HepG2 (cell line): ENCODE results near the gene CDHR3. TPM values are rescaled to one million over a fixed set of nuclear protein-coding genes. Genes with fewer than 3 reads are reported as not detected.

Experiments
- ATAC-seq: fragments of 200-7000 bp; cut with Tn5 transposase; 3 replicates; pipeline ENCODE4 v1.9.1; 2020; ENCODE audit warnings: mild to moderate bottlenecking, moderate library complexity
- BruUV-seq: library from RNA; stranded (reverse); fragments of 400-500 nt; replicated peaks from 2 replicates; lab custom pipeline; 2021; lab: Mats Ljungman, UMichigan
- CTCF ChIA-PET: fragments of 300-600 bp; formaldehyde crosslinking; extraction: SDS; loops from one replicate; lab custom pipeline; 2021; ENCODE audit warnings: low total read pairs, inconsistent platforms, low intra/inter-chr PET ratio; lab: Yijun Ruan, JAX
- POLR2A ChIA-PET: fragments of 350-600 bp; sonication (Branson Sonifier 250); formaldehyde crosslinking; loops from one replicate; lab custom pipeline; 2020; ENCODE audit warnings: antibody characterized with exemption, inconsistent platforms; lab: Yijun Ruan, JAX
- DNase-seq: peaks from one replicate; pipeline ENCODE4 v3.0.0-alpha.2; 2015; ENCODE audit warnings: low spot score
- FAIRE-seq: peaks from 3 replicates; lab custom pipeline; 2011; peaks lifted over from hg19 to GRCh38; lab: Jason Lieb, UNC
- H2AFZ ChIP-seq: one replicate; pipeline ENCODE4 v1.6.1; 2011; ENCODE audit warnings: low read length, inconsistent platforms
- H3K27ac ChIP-seq: fragments of 300-600 bp; 3 replicates; pipeline ENCODE4 v1.8.0; 2011; ENCODE audit warnings: mixed run types, mild to moderate bottlenecking, mixed read lengths, low read length, inconsistent platforms; ENCODE audit not compliant: insufficient read depth; ENCODE audit errors: extremely low read length
- H3K27me3 ChIP-seq, 2 experiments: fragments of 200-600 bp in 1 of 2; 2 replicates in 1 of 2; 3 replicates in 1 of 2; pipeline versions ENCODE4 v1.6.0 to v1.8.0; 2011; ENCODE audit warnings: low read length in 2 of 2, mild to moderate bottlenecking in 2 of 2, moderate library complexity in 2 of 2, inconsistent platforms in 1 of 2; ENCODE audit not compliant: insufficient read depth in 2 of 2, control insufficient read depth in 1 of 2
- H3K36me3 ChIP-seq, 2 experiments: fragments of 200-600 bp in 1 of 2; replicated peaks in 1 of 2; 2 replicates in 1 of 2; 3 replicates in 1 of 2; pipeline versions ENCODE4 v1.5.1 to v1.8.0; 2011; ENCODE audit warnings: low read length in 2 of 2, inconsistent platforms in 1 of 2; ENCODE audit not compliant: insufficient read depth in 2 of 2, control insufficient read depth in 1 of 2
- H3K4me1 ChIP-seq: 2 replicates; pipeline ENCODE4 v1.5.1; 2012; ENCODE audit warnings: low read length, inconsistent platforms; ENCODE audit not compliant: insufficient read depth
- H3K4me2 ChIP-seq: 2 replicates; pipeline ENCODE4 v1.6.0; 2011; ENCODE audit warnings: low read depth, low read length, inconsistent platforms
- H3K4me3 ChIP-seq, 3 experiments: fragments of 200-600 bp in 1 of 3; sonication (generic), shearing (Covaris generic) in 1 of 3; replicated peaks in 1 of 3; 2 replicates each; pipeline ENCODE4 v1.5.1; 2011 to 2016; ENCODE audit warnings: low read length in 3 of 3, inconsistent platforms in 2 of 3, low read depth in 2 of 3, mild to moderate bottlenecking in 2 of 3, control low read depth in 1 of 3, mixed read lengths in 1 of 3; ENCODE audit not compliant: insufficient read depth in 1 of 3
- H3K79me2 ChIP-seq: one replicate; pipeline ENCODE4 v1.6.1; 2011; ENCODE audit warnings: low read length, inconsistent platforms; ENCODE audit not compliant: insufficient read depth
- H3K9ac ChIP-seq: 2 replicates; pipeline ENCODE4 v1.6.0; 2011; ENCODE audit warnings: mild to moderate bottlenecking, low read depth, low read length, inconsistent platforms; ENCODE audit not compliant: insufficient read depth
- H3K9me3 ChIP-seq: 2 replicates; pipeline ENCODE4 v1.5.1; 2012; ENCODE audit warnings: mild to moderate bottlenecking, low read length
- H4K20me1 ChIP-seq: 2 replicates; pipeline ENCODE4 v1.6.0; 2011; ENCODE audit warnings: inconsistent platforms, mild to moderate bottlenecking, low read length, moderate library complexity; ENCODE audit not compliant: insufficient read depth
- KDM5A ChIP-seq: fragments of 200-600 bp; sonication (generic); IDR thresholded peaks from 2 replicates; pipeline ENCODE4 v1.7.0; 2018; ENCODE audit warnings: antibody characterized with exemption, mild to moderate bottlenecking, low read length, borderline replicate concordance
- ZIK1 ChIP-seq: sonication (generic); formaldehyde crosslinking; IDR thresholded peaks from 2 replicates; pipeline ENCODE4 v1.5.0; 2020; ENCODE audit warnings: mild to moderate bottlenecking, low read depth, missing genetic modification reagents, borderline replicate concordance
- ZNF12 ChIP-seq: sonication (generic); formaldehyde crosslinking; IDR thresholded peaks from 2 replicates; pipeline ENCODE4 v1.5.0; 2020; ENCODE audit warnings: missing genetic modification reagents
- ZNF790 ChIP-seq: sonication (generic); formaldehyde crosslinking; IDR thresholded peaks from 2 replicates; pipeline ENCODE4 v1.8.0; 2022; ENCODE audit warnings: missing genetic modification reagents, mild to moderate bottlenecking, borderline replicate concordance
- in situ Hi-C: cut with HindIII; loops from 2 replicates; pipeline ENCODE4 v1.10.0; 2017; ENCODE audit warnings: low pct_unique_long_range_greater_than_20kb; ENCODE audit not compliant: extremely low pct_ligation_motif_present
- intact Hi-C: fragments of 100-400 bp; cut with micrococcal nuclease; formaldehyde crosslinking; loops from one replicate; pipeline ENCODE4 v1.10.0; 2022; ENCODE audit not compliant: unreplicated experiment
- polyA plus RNA-seq, 8 experiments: library from polyadenylated mRNA; depleted of rRNA in 3 of 8; stranded (reverse) in 7 of 8; unstranded in 1 of 8; fragments of >200 nt; fragmentation: Illumina TruSeq in 4 of 8; extraction: Trizol in 4 of 8; gene quantifications; 2 replicates each; pipeline versions ENCODE4 v1.2.1 to v1.2.3, GENCODE V29; 2011 to 2016; ENCODE audit warnings: low read depth in 4 of 8, missing spikeins in 1 of 8, mixed read lengths in 1 of 8; ENCODE audit not compliant: insufficient read depth in 1 of 8
- total RNA-seq, 5 experiments: library from RNA; depleted of rRNA; stranded (reverse); fragments of >200 nt; fragmentation: Illumina TruSeq; extraction: Trizol; gene quantifications; 2 replicates each; pipeline ENCODE4 v1.2.3, GENCODE V29; 2016; ENCODE audit warnings: low read depth in 1 of 5
- TF ChIP-seq, protein P1 (sequence below): sonication (generic); formaldehyde crosslinking; IDR thresholded peaks from 2 replicates; pipeline ENCODE4 v1.8.1; 2022; ENCODE audit warnings: low read depth, mild to moderate bottlenecking, missing genetic modification reagents
- TF ChIP-seq, protein P2 (sequence below): IDR thresholded peaks from 2 replicates; pipeline ENCODE4 v1.6.1; 2016; ENCODE audit warnings: mild to moderate bottlenecking

CDHR3 gene
- total and polyA plus RNA-seq, 2 of the 13 experiments (the other 11 are each of a cell fraction or from before 2014, with no cell fraction given), result 6.5 to 11.8 TPM

GRCh38 chr7:105941596-105941995 is 21.5 kb upstream of the CDHR3 start:
- Histone ChIP-seq H3K4me2 (no peak overlapping the region), H3K27ac (no peak overlapping the region), H3K4me1 (peaks cover 16% of the 10 kb centered on the region), H3K4me3 (no peak overlapping the region), H4K20me1 (no peaks in the 10 kb centered on the region), H3K36me3 (0 out of 5 replicates have a peak, but pooled peaks cover 0 to 3% of the 10 kb centered on the region in 2 experiments), H3K79me2 (no peaks in the 10 kb centered on the region), H3K27me3 (no peaks in the 10 kb centered on the region), H2AFZ (no peak overlapping the region), H3K9me3 (no peaks in the 10 kb centered on the region), H3K9ac (no peak overlapping the region)
- intact Hi-C loops (loop anchor here (5.0 kb wide), 1 partner anchor 64 kb away; the partner anchor contains the start of gene ATXN7L1), in situ Hi-C loops (loop anchor here (5.0 kb wide), 1 partner anchor 101 kb away; no protein-coding TSS in a partner anchor)
- ATAC-seq (no peak), FAIRE-seq (no peak), DNase-seq (no peak)
- TF ChIP-seq, protein P1, sequence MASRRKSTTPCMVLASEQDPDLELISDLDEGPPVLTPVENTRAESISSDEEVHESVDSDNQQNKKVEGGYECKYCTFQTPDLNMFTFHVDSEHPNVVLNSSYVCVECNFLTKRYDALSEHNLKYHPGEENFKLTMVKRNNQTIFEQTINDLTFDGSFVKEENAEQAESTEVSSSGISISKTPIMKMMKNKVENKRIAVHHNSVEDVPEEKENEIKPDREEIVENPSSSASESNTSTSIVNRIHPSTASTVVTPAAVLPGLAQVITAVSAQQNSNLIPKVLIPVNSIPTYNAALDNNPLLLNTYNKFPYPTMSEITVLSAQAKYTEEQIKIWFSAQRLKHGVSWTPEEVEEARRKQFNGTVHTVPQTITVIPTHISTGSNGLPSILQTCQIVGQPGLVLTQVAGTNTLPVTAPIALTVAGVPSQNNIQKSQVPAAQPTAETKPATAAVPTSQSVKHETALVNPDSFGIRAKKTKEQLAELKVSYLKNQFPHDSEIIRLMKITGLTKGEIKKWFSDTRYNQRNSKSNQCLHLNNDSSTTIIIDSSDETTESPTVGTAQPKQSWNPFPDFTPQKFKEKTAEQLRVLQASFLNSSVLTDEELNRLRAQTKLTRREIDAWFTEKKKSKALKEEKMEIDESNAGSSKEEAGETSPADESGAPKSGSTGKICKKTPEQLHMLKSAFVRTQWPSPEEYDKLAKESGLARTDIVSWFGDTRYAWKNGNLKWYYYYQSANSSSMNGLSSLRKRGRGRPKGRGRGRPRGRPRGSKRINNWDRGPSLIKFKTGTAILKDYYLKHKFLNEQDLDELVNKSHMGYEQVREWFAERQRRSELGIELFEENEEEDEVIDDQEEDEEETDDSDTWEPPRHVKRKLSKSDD (CRISPR knock-in tag), result no peak
- TF ChIP-seq, protein P2, sequence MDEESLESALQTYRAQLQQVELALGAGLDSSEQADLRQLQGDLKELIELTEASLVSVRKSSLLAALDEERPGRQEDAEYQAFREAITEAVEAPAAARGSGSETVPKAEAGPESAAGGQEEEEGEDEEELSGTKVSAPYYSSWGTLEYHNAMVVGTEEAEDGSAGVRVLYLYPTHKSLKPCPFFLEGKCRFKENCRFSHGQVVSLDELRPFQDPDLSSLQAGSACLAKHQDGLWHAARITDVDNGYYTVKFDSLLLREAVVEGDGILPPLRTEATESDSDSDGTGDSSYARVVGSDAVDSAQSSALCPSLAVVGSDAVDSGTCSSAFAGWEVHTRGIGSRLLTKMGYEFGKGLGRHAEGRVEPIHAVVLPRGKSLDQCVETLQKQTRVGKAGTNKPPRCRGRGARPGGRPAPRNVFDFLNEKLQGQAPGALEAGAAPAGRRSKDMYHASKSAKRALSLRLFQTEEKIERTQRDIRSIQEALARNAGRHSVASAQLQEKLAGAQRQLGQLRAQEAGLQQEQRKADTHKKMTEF (CRISPR knock-in tag), result no peak
- TF ChIP-seq KDM5A (no peak), ZIK1 (CRISPR knock-in tag) (no peak), ZNF12 (CRISPR knock-in tag) (peak; percentile 89), ZNF790 (CRISPR knock-in tag) (no peak)
- no TSS peak for BruUV-seq
- ChIA-PET POLR2A (no interaction called here), CTCF (no interaction called here)
